HG02798 (cell line): ENCODE measurements around the gene CACNA1D.

Source experiments
- ATAC-seq: cut with Tn5 transposase; IDR thresholded peaks from one replicate; pipeline ENCODE4 v1.9.1; 2021; ENCODE audit warnings: mild to moderate bottlenecking; ENCODE audit not compliant: unreplicated experiment, poor library complexity

CACNA1D gene

GRCh38 chr3:53493595-53493962, 832 bp upstream of the CACNA1D start:
- no peak for ATAC-seq

GRCh38 chr3:53495146-53495519, 722 bp downstream of the CACNA1D start:
- no peak for ATAC-seq

GRCh38 chr3:53495520-53496391, 1.3 kb downstream of the CACNA1D start:
- no peak for ATAC-seq

- no peak for ATAC-seq
Observed at GRCh38 chr3:53496392-53496670, 1.9 kb downstream of the CACNA1D start.

GRCh38 chr3:53496984-53497383, 2.6 kb downstream of the CACNA1D start:
- ATAC-seq = no peak

- no peak for ATAC-seq
Observed at GRCh38 chr3:53498806-53499641, 4.6 kb downstream of the CACNA1D start.

- no peak for ATAC-seq
Observed at GRCh38 chr3:53500165-53500777, 5.9 kb downstream of the CACNA1D start.

- no peak for ATAC-seq
Observed at GRCh38 chr3:53501178-53501577, 6.8 kb downstream of the CACNA1D start.

- no peak for ATAC-seq
Observed at GRCh38 chr3:53502737-53503136, 8.3 kb downstream of the CACNA1D start.

- no peak for ATAC-seq
Observed at GRCh38 chr3:53503195-53503594, 8.8 kb downstream of the CACNA1D start.

GRCh38 chr3:53506110-53506762, 11.8 kb downstream of the CACNA1D start:
- ATAC-seq = no peak

GRCh38 chr3:53506763-53507145, 12.3 kb downstream of the CACNA1D start:
- ATAC-seq = no peak

GRCh38 chr3:53509494-53509893, 15.1 kb downstream of the CACNA1D start:
- no peak for ATAC-seq

- no peak for ATAC-seq
Observed at GRCh38 chr3:53510508-53510907, 16.1 kb downstream of the CACNA1D start.

- no peak for ATAC-seq
Observed at GRCh38 chr3:53511246-53511645, 16.8 kb downstream of the CACNA1D start.

GRCh38 chr3:53513556-53514190, 19.3 kb downstream of the CACNA1D start:
- ATAC-seq = no peak

- ATAC-seq = no peak
Observed at GRCh38 chr3:53516339-53516738, 21.9 kb downstream of the CACNA1D start.

GRCh38 chr3:53518495-53518981, 24.1 kb downstream of the CACNA1D start:
- ATAC-seq = no peak

GRCh38 chr3:53519065-53519709, 24.8 kb downstream of the CACNA1D start:
- no peak for ATAC-seq

GRCh38 chr3:53523346-53523745, 28.9 kb downstream of the CACNA1D start:
- ATAC-seq = no peak
